PC-3 (cell line): ENCODE data around the gene EDC4. TPM values are rescaled to one million over a fixed set of nuclear protein-coding genes. Genes with fewer than 3 reads are reported as not detected.

ENCODE experiments used
- ATAC-seq: fragments of 200-7000 bp; cut with Tn5 transposase; 2 replicates; pipeline ENCODE4 v1.9.1; 2020; ENCODE audit warnings: mild to moderate bottlenecking, moderate library complexity
- BruUV-seq: library from RNA; stranded (reverse); fragments of 400-500 nt; replicated peaks from 2 replicates; lab custom pipeline; 2021; lab: Mats Ljungman, UMichigan
- CTCF ChIA-PET: fragments of 300-600 bp; sonication (Branson Sonifier 250); formaldehyde crosslinking; loops from one replicate; lab custom pipeline; 2022; ENCODE audit warnings: antibody characterized with exemption; lab: Charles Lee
- POLR2A ChIA-PET: fragments of 300-600 bp; sonication (Branson Sonifier 250); formaldehyde crosslinking; loops from one replicate; lab custom pipeline; 2022; ENCODE audit warnings: antibody characterized with exemption; ENCODE audit not compliant: unreplicated experiment; lab: Charles Lee
- DNase-seq: peaks from one replicate; pipeline ENCODE4 v3.0.0-alpha.2; 2015
- H2AFZ ChIP-seq: fragments of 300-600 bp; sonication (generic); 2 replicates; pipeline ENCODE4 v1.6.0; 2016; ENCODE audit warnings: antibody characterized with exemption, low read length
- H3F3A ChIP-seq: fragments of 300-600 bp; sonication (generic); one replicate; pipeline ENCODE4 v1.6.0; 2017; ENCODE audit warnings: antibody characterized with exemption, low read length, control low read depth, mild to moderate bottlenecking; ENCODE audit not compliant: unreplicated experiment
- H3K27ac ChIP-seq: fragments of 300-600 bp; sonication (generic); 2 replicates; pipeline ENCODE4 v1.5.1; 2016; ENCODE audit warnings: mild to moderate bottlenecking, low read length
- H3K27me3 ChIP-seq: fragments of 300-600 bp; sonication (generic); 2 replicates; pipeline ENCODE4 v1.6.1; 2016; ENCODE audit warnings: low read length, mixed read lengths
- H3K36me3 ChIP-seq: fragments of 300-600 bp; sonication (generic); 2 replicates; pipeline ENCODE4 v1.6.1; 2016; ENCODE audit warnings: low read depth, mixed run types, low read length, mixed read lengths
- H3K4me1 ChIP-seq: fragments of 300-600 bp; sonication (generic); 2 replicates; pipeline ENCODE4 v1.5.1; 2016; ENCODE audit warnings: low read length; ENCODE audit not compliant: insufficient read depth
- H3K4me2 ChIP-seq: fragments of 300-600 bp; sonication (generic); 2 replicates; pipeline ENCODE4 v1.6.0; 2016; ENCODE audit warnings: low read length
- H3K4me3 ChIP-seq: fragments of 300-600 bp; sonication (generic); 2 replicates; pipeline ENCODE4 v1.5.1; 2016; ENCODE audit warnings: mild to moderate bottlenecking, low read length, mixed read lengths
- H3K79me2 ChIP-seq: fragments of 300-600 bp; sonication (generic); 2 replicates; pipeline ENCODE4 v1.6.1; 2017; ENCODE audit warnings: low read length, mixed read lengths
- H3K9ac ChIP-seq: fragments of 300-600 bp; sonication (generic); 2 replicates; pipeline ENCODE4 v1.6.0; 2016; ENCODE audit warnings: mild to moderate bottlenecking, low read length
- H3K9me2 ChIP-seq: fragments of 300-600 bp; sonication (generic); replicated peaks from 2 replicates; pipeline ENCODE4 v1.6.1; 2016; ENCODE audit warnings: mixed run types, low read length, mixed read lengths
- H3K9me3 ChIP-seq: fragments of 300-600 bp; sonication (generic); 2 replicates; pipeline ENCODE4 v1.6.1; 2016; ENCODE audit warnings: low read length, mixed read lengths
- H4K20me1 ChIP-seq: fragments of 300-600 bp; sonication (generic); 2 replicates; pipeline ENCODE4 v1.6.1; 2016; ENCODE audit warnings: low read length, mixed read lengths
- EZH2 ChIP-seq: fragments of 300-600 bp; sonication (generic); IDR thresholded peaks from one replicate; pipeline ENCODE4 v1.6.1; 2017; ENCODE audit warnings: antibody characterized with exemption, mild to moderate bottlenecking, low read length; ENCODE audit not compliant: unreplicated experiment
- EZH2phosphoT487 ChIP-seq: fragments of 300-600 bp; sonication (generic); IDR thresholded peaks from 2 replicates; pipeline ENCODE4 v1.6.1; 2018; ENCODE audit warnings: mild to moderate bottlenecking, antibody characterized with exemption, low read length, borderline replicate concordance
- intact Hi-C: fragments of 100-400 bp; cut with micrococcal nuclease; formaldehyde crosslinking; loops from 2 replicates; pipeline ENCODE4 v1.9.0; 2023
- total RNA-seq: library from RNA; depleted of rRNA; stranded (reverse); fragments of >200 nt; gene quantifications from 2 replicates; pipeline ENCODE4 v1.2.3, GENCODE V29; 2014; rRNA removed
- TF ChIP-seq, protein P1 (sequence below): fragments of 300-600 bp; sonication (generic); conservative IDR thresholded peaks from 2 replicates; pipeline ENCODE4 v1.5.1; 2017; ENCODE audit warnings: antibody characterized with exemption, low read depth, mild to moderate bottlenecking, low read length

Gene EDC4
- total RNA-seq, 1 experiment from 2014 or later = 58.9 TPM

DNA sequence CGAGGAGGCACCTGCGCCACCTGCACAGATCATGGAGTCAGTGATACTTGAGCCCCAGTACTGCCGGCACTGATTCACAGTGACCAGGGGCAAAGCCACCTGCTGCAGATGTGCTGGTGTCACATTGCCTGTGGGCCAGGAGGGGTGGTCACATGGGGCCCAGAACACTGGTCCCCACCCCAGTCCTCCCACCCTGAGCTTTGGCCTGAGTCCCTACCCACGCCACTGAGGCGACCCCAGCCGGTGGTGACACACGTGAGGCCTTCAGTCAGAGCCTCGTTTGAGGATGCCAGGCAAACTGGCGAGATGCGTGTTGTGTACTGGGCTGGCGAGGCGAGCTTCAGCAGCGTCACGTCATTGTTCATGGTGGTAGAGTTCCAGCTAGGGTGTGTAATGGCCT is 57.3 kb downstream of the EDC4 start:
- Histone ChIP-seq H3K9me3 (no peaks in the 10 kb centered on the region), H3K79me2 (peaks cover 12% of the 10 kb centered on the region), H3K4me3 (no peak overlapping the region), H3K9ac (no peak overlapping the region), H3K27ac (no peak overlapping the region), H3K4me1 (peaks cover 27% of the 10 kb centered on the region), H3F3A (no peaks in the 10 kb centered on the region), H3K36me3 (no peaks in the 10 kb centered on the region), H2AFZ (no peak overlapping the region), H3K4me2 (no peak overlapping the region), H3K9me2 (no peaks in the 10 kb centered on the region), H3K27me3 (no peaks in the 10 kb centered on the region), H4K20me1 (no peaks in the 10 kb centered on the region)
- TF ChIP-seq EZH2 = no peak
- TF ChIP-seq EZH2phosphoT487 = no peak
- TF ChIP-seq, protein P1, sequence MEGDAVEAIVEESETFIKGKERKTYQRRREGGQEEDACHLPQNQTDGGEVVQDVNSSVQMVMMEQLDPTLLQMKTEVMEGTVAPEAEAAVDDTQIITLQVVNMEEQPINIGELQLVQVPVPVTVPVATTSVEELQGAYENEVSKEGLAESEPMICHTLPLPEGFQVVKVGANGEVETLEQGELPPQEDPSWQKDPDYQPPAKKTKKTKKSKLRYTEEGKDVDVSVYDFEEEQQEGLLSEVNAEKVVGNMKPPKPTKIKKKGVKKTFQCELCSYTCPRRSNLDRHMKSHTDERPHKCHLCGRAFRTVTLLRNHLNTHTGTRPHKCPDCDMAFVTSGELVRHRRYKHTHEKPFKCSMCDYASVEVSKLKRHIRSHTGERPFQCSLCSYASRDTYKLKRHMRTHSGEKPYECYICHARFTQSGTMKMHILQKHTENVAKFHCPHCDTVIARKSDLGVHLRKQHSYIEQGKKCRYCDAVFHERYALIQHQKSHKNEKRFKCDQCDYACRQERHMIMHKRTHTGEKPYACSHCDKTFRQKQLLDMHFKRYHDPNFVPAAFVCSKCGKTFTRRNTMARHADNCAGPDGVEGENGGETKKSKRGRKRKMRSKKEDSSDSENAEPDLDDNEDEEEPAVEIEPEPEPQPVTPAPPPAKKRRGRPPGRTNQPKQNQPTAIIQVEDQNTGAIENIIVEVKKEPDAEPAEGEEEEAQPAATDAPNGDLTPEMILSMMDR = no peak
- intact Hi-C loops = no loop called here
- ChIA-PET CTCF (no interaction called here), POLR2A (no interaction called here)
- no TSS peak for BruUV-seq
- ATAC-seq = no peak
- DNase-seq = no peak

DNA sequence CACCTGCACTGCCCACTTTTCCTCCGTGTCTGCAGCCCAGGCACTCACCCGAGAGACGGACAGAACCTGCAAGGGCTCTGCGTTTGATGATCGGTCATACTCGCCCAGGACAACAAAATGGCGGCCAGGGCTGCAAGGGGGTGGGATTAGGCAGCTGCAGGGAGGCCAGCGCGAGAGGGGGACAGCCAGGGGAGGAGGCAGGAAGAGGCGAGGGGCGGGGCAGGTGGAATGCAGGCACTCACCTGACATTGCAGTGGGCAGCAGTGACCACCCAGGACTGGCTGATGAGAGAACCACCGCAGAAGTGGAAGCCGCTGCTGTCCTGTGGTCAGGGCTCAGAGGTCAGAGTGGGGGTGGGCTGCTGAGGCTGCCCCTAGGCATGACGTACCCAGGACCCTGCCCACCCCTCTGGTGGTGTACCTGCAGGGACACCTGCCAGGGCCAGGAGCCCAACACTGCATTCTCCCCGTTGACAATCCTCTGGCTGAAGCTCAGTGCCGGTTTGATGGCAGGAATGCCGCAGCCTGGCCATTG is 57.9 kb downstream of the EDC4 start:
- no peaks in the 10 kb centered on the region for H3F3A ChIP-seq
- ATAC-seq (no peak), DNase-seq (no peak)
- peaks cover 23% of the 10 kb centered on the region for H3K4me1 ChIP-seq
- no TSS peak for BruUV-seq
- intact Hi-C loops = no loop called here
- H2AFZ ChIP-seq = no peak overlapping the region
- no peaks in the 10 kb centered on the region for H3K9me3 ChIP-seq
- H3K27me3 ChIP-seq = no peaks in the 10 kb centered on the region
- TF ChIP-seq EZH2 (no peak), EZH2phosphoT487 (no peak)
- TF ChIP-seq, protein P1 = no peak
- no peak overlapping the region for H3K27ac ChIP-seq
- H3K79me2 ChIP-seq = peaks cover 13% of the 10 kb centered on the region
- CTCF ChIA-PET = no interaction called here
- H3K9me2 ChIP-seq = no peaks in the 10 kb centered on the region
- no peak overlapping the region for H3K9ac ChIP-seq
- H3K4me2 ChIP-seq = no peak overlapping the region
- POLR2A ChIA-PET = no interaction called here
- H4K20me1 ChIP-seq = no peaks in the 10 kb centered on the region
- H3K36me3 ChIP-seq = no peaks in the 10 kb centered on the region
- no peak overlapping the region for H3K4me3 ChIP-seq

Other genes starting within 250 kb of the EDC4 start
- 0.33 and 0.40 TPM in 2 replicates for gene CARMIL2, start 227.9 kb upstream of the EDC4 start, total RNA-seq
- gene ACD, start 212.8 kb upstream of the EDC4 start, total RNA-seq = 26.3 and 31.7 TPM in 2 replicates
- gene PARD6A, start 212.1 kb upstream of the EDC4 start, total RNA-seq = 15.1 and 16.4 TPM in 2 replicates
- 12.0 and 19.4 TPM in 2 replicates for gene ENKD1, start 206.3 kb upstream of the EDC4 start, total RNA-seq
- gene C16orf86, start 206.2 kb upstream of the EDC4 start, total RNA-seq = not detected in 2 replicates
- 21.8 and 22.2 TPM in 2 replicates for gene GFOD2, start 153.7 kb upstream of the EDC4 start, total RNA-seq
- gene RANBP10, start 66.5 kb upstream of the EDC4 start, total RNA-seq = 5.5 and 7.7 TPM in 2 replicates
- 0.44 and 0.86 TPM in 2 replicates for gene TSNAXIP1, start 66.2 kb upstream of the EDC4 start, total RNA-seq
- gene THAP11, start 30.7 kb upstream of the EDC4 start, total RNA-seq = 39.1 and 39.8 TPM in 2 replicates
- gene NUTF2, start 26.1 kb upstream of the EDC4 start, total RNA-seq = 98.5 and 167 TPM in 2 replicates
- 31.8 and 35.1 TPM in 2 replicates for gene CENPT, start 25.4 kb upstream of the EDC4 start, total RNA-seq
- not detected in 2 replicates for gene NRN1L, start 11.8 kb downstream of the EDC4 start, total RNA-seq
- 6.6 and 8.3 TPM in 2 replicates for gene PSKH1, start 20.2 kb downstream of the EDC4 start, total RNA-seq
- 0.98 and 1.6 TPM in 2 replicates for gene CTRL, start 58.8 kb downstream of the EDC4 start, total RNA-seq
- 51.3 and 52.0 TPM in 2 replicates for gene PSMB10, start 63.8 kb downstream of the EDC4 start, total RNA-seq
- 3.2 and 4.6 TPM in 2 replicates for gene LCAT, start 71.1 kb downstream of the EDC4 start, total RNA-seq
- gene SLC12A4, start 95.6 kb downstream of the EDC4 start, total RNA-seq = 29.3 and 33.2 TPM in 2 replicates
- not detected in 2 replicates for gene DPEP3, start 107.4 kb downstream of the EDC4 start, total RNA-seq
- not detected in 2 replicates for gene DPEP2, start 126.4 kb downstream of the EDC4 start, total RNA-seq
- gene DPEP2NB, start 142.9 kb downstream of the EDC4 start, total RNA-seq = not detected in 2 replicates
- gene DDX28, start 150.2 kb downstream of the EDC4 start, total RNA-seq = 13.4 and 16.6 TPM in 2 replicates
- 19.9 and 21.4 TPM in 2 replicates for gene DUS2, start 150.2 kb downstream of the EDC4 start, total RNA-seq
- 12.1 and 14.5 TPM in 2 replicates for gene NFATC3, start 212.3 kb downstream of the EDC4 start, total RNA-seq